ENCODE results near the gene TAF4B. TPM values are rescaled to one million over a fixed set of nuclear protein-coding genes. Genes with fewer than 3 reads are reported as not detected.
"Not testable (repeated sequence)": the region's sequence is repeated elsewhere in the genome, so short reads cannot be mapped to it uniquely, and the experiment has no call there.

Gene TAF4B
- polyA plus RNA-seq, 1 donor = 5.6 TPM

DNA sequence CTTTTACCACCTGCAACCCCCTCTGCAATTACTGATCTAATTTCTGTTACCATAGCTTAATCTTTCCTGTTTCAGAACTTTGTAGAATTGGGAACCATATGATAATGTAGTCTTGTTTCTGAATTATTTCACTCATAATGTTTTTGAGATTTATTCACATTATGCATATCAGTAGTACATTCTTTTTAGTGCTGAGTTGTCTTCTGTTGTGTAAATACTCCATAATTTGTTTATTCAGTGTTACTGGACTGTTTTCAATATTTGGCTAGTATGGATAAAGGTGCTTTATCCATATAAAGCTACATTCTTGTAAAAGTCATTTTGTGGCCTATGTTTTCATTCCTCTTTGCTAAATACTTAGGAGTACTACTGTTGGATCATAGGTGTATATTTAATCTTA is 152.5 kb downstream of the TAF4B start:
- no peak for DNase-seq

DNA sequence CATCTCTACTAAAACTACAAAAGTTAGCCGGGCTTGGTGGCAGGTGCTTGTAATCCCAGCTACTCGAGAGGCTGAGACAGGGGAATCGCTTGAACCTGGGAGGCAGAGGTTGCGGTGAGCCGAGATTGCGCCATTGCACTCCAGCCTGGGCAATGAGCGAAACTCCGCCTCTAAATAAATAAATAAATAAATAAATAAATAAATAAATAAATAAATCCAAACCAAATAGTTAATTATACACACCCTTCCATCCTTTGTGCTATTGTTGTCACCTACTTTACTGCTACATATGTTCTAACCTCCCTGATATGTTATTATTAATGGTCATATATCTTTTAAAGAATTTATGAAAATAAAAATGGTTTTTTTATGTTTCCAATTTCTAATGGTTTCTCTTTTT is 155.3 kb downstream of the TAF4B start:
- DNase-seq = not testable (repeated sequence)

DNA sequence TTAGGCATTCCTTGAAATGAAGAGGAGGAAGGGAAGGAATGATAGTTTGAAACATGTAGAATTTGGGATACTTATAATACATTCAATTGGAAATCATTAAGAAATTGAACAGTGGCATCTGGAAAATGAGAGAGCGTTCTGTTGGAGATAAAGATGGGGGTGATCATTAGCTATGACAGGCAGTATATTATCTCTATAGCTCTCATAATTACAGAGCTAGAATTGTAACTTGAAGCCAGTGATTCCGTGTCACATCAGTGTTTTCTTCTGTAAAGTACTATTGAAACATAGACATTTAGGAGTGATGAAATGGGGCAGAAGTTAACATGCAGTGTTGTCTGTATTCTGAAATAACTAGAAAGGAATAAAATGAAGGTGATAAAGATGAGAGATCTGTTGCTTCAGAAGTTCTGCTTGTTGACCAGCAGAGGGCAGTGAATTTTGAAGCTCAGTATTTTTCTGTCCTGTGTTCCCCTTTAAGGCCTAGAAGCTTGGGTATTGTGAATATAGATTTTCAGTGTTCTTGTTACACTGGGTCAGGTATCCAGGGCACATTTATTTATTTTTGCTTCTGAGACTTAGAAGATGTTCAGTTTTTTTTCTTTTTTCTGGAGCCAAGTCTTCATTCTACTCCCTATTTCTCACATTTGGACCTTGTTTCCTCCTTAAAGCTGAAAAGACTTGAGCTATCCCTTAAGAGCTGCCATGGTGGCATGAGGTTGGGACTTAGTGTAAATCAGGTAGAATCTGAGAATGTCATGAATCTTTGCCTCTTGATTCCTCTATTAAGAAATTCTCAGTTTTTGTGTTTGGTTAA is 157.4 kb downstream of the TAF4B start:
- DNase-seq = peak; percentile 55

DNA sequence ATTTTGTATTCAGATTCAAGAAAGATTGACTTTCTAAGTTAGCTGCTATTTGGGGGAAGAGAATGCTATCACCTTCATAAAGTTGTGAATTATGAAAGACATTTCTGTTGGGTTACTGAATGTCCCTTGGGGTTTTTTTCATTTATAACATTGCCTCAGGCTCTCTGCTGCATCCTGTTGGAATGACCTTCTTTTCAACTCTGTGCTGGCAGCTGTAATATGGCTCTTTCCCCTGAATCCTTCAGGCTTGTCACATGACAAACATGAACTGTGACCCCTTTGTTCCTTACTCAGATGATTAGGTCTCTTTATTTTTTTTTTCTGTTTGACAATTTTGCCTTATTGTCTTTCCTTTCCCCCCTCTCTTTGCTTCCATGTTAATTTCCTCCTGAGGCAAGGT is 159.8 kb downstream of the TAF4B start:
- DNase-seq = peak; percentile 56

GRCh38 chr18:26386441-26386840 is 160.2 kb downstream of the TAF4B start:
- no peak for DNase-seq

GRCh38 chr18:26394047-26394654 is 167.9 kb downstream of the TAF4B start:
- no peak for DNase-seq

- no peak for DNase-seq
Observed at GRCh38 chr18:26397019-26397418, 170.8 kb downstream of the TAF4B start.

GRCh38 chr18:26403491-26403890 is 177.2 kb downstream of the TAF4B start:
- DNase-seq = no peak

DNA sequence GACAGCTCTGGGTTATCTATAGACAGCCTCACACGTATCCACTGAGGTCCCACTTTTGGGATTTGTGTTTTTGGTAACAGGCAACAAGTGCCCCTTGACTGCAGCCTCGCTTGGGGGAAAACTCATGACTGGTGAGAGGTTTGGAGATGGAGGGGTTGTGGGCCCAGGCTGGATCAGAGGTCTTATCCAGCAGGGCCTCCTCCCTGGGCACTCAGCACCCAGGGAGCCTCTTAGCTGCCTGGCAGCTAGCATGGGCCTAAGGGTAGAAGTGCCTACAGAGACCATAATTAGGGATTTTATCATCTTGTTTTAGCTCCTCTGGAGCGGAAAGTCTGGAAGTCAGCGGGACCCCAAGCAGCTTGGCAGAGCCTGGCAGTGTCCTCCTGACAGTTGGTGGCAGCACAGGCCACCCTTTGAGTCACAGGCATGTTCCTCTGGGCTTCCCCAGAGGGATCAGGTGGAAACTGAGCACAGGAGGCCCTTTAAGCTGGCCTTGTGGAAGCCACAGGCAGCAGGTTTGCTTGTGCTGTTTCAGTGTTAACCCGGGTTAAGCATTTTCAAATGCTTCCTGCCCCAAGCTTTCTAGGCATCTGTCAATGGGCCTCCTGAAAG is 179.1 kb downstream of the TAF4B start:
- DNase-seq = no peak

DNA sequence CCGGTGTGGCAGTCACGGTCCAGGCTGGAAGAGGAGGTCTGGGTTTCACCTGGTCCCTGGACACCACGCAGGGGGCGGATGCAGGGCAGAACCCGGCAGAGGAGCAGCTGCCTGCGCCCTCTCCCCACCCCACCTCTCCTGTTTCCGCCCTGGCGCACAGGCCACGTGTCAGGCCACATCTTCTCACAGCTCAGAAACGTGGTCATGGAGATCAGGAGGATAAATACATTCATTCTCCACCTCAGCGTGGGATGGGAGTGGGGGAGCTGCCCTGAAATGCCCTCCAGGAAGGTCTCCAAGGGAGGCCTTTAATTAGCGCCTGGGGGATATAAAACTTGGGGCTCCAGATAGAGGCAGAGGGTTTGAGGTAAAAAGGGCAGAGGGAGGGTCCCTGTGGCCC is 180.1 kb downstream of the TAF4B start:
- no peak for DNase-seq

- DNase-seq = no peak
Observed at GRCh38 chr18:26406854-26407517, 180.7 kb downstream of the TAF4B start.

- no peak for DNase-seq
Observed at GRCh38 chr18:26407736-26408601, 181.7 kb downstream of the TAF4B start.

- no peak for DNase-seq
Observed at GRCh38 chr18:26409091-26409490, 182.8 kb downstream of the TAF4B start.

DNA sequence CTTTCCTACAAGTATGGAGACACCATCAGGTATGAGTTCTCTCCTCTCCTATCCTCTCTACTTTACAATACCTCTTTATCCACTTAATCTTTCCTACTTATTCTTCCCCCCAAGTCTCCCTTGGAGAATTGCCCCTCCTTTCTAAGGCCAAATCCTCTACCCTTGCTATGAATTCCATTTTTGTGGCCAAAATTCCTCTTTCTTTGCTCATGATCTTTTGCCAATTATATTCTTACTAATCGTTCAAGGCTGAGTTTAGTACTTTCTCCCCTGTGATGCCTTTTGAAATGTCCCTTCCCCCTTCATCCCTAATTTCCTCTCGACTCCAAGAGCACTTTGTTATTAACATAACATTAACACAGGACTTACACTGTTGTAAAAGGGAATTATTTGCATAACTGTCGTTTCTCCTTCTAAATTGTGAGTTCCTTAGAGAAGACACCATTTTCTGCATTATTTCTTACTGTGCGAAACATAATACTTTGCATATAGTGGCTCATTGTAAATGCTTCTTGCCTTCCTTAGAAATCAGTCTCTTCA is 188.7 kb downstream of the TAF4B start:
- no peak for DNase-seq

DNA sequence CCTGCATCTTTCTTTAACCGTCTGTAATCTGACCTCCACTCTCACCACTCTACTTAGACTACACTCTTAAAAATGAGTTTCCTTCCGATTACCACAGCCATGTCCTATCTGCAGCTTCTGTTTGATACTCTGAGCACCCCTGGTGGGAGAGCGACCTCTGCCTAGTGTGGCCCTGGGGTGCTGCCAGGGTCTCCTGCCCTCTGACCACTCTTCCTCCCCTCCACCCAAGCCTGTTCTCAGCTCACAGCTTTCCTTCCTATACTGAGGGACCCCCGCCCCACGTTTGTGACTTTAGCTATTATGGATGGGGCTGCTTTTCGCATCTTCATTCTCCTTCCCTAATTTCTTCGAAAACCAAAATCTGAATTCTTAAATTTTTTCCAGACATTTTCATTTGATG is 189.4 kb downstream of the TAF4B start:
- DNase-seq = no peak

DNA sequence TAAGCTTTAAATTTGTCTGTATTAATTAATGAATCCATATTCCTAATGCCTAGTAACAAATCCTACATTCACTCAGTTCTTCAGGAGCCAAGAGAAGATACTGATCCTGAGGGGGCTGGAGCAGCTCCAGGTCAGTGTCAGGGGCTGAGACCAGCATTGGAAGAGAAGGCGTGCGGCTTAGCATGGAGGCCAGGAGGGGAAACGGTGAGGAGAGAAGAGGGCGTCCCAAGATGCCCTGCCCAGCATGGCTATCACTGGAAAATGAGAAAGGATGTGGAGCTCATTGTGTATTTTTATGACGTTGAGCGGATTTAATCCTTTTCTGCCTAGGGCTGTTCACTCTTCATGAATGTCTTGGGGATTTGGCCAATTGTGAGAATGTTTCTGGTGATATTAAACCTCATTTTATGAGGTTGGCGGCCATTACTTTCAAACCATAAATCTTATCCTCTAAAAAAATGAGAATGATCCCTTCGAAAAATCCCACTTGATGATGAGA is 190.5 kb downstream of the TAF4B start:
- DNase-seq = no peak

- DNase-seq = no peak
Observed at GRCh38 chr18:26417190-26417589, 190.9 kb downstream of the TAF4B start.

DNA sequence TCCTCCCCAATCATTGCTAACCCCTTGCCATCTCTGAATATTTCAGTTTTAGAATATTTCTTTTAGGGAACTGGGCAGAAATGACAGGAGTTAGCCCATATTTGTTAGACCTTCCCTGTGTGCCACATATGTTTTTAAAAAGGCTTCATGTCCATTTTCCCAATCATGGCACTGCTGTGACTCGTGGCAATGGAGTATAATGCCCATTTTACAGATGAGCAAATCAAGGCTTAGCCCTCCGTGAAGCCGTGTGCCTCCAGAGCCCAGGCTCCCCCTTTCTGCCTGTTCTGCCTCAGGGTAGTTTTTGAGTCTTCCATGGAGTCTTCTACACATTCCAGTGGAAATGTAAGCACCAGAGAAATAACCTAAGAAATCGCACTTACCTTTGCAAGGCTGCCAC is 192.0 kb downstream of the TAF4B start:
- DNase-seq = no peak

DNA sequence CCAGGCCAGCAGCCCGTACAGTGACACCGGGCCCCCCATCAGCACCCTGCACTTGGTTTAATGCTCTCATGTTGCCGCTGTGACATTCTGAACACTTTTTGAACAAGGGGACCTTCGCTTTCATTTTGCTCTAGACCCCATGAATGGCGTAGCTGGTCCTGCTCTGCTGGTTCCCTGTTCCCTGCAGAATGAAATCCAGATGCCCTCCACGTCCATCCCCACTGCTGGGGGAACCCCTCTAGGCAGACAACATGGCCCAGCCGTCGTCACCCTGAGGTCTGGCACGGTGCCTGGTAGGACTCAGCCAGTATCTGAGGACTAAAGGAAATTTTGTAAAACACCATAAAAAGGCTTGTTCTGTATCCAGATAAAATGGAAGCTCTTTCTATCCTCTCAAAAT is 193.5 kb downstream of the TAF4B start:
- no peak for DNase-seq

- DNase-seq = no peak
Observed at GRCh38 chr18:26421503-26421902, 195.3 kb downstream of the TAF4B start.

GRCh38 chr18:26421931-26422330 is 195.7 kb downstream of the TAF4B start:
- DNase-seq = no peak
